WERI-Rb-1 (cell line): Measurements from ENCODE around the gene TRMT61B.
A peak's percentile ranks its signal among the peaks of the same experiment; 100 is the strongest.

Experiments
- DNase-seq: peaks from one replicate; pipeline ENCODE4 v3.0.0-alpha.2; 2020
- H3K27ac ChIP-seq: fragments of 250-450 bp; sonication (Bioruptor Pico); 2 replicates; pipeline ENCODE4 v1.5.1; 2020; ENCODE audit warnings: mild to moderate bottlenecking, moderate library complexity
- H3K27me3 ChIP-seq: fragments of 250-450 bp; sonication (Bioruptor Pico); 2 replicates; pipeline ENCODE4 v1.5.1; 2021; ENCODE audit warnings: mild to moderate bottlenecking, low read depth, moderate library complexity; ENCODE audit not compliant: insufficient read depth, severe bottlenecking
- H3K36me3 ChIP-seq: fragments of 250-450 bp; sonication (Bioruptor Pico); 2 replicates; pipeline ENCODE4 v1.5.1; 2020; ENCODE audit warnings: mild to moderate bottlenecking, moderate library complexity
- H3K4me3 ChIP-seq: 2 replicates; pipeline ENCODE4 v1.5.1; 2011; ENCODE audit warnings: low read depth, mild to moderate bottlenecking, control low read depth, low read length
- H3K9me3 ChIP-seq: fragments of 250-450 bp; sonication (Bioruptor Pico); 2 replicates; pipeline ENCODE4 v1.5.1; 2021; ENCODE audit warnings: mild to moderate bottlenecking, moderate library complexity; ENCODE audit not compliant: severe bottlenecking
- TF ChIP-seq, protein P1 (sequence below): IDR thresholded peaks from 2 replicates; pipeline ENCODE4 v1.5.1; 2011; ENCODE audit warnings: low read depth, mild to moderate bottlenecking, control low read depth, inconsistent platforms, low read length

The TRMT61B gene

DNA sequence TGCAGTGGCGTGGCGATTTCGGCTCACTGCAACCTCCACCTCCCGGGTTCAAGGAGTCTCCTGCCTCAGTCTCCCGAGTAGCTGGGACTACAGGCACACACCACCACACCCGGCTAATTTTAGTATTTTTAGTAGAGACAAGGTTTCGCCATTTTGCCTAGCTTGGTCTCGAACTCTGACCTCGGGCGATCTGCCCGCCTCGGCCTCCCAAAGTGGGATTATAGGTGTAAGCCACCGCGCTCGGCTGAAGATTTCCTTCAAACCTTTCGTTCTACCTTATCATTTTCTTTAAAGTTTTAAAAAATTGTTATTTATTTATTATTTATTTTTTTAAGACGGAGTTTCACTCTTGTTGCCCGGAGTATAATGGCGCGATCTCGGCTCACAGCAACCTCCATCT lies 23.4 kb upstream of the TRMT61B start:
- TF ChIP-seq, protein P1, sequence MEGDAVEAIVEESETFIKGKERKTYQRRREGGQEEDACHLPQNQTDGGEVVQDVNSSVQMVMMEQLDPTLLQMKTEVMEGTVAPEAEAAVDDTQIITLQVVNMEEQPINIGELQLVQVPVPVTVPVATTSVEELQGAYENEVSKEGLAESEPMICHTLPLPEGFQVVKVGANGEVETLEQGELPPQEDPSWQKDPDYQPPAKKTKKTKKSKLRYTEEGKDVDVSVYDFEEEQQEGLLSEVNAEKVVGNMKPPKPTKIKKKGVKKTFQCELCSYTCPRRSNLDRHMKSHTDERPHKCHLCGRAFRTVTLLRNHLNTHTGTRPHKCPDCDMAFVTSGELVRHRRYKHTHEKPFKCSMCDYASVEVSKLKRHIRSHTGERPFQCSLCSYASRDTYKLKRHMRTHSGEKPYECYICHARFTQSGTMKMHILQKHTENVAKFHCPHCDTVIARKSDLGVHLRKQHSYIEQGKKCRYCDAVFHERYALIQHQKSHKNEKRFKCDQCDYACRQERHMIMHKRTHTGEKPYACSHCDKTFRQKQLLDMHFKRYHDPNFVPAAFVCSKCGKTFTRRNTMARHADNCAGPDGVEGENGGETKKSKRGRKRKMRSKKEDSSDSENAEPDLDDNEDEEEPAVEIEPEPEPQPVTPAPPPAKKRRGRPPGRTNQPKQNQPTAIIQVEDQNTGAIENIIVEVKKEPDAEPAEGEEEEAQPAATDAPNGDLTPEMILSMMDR, result no peak
- no peak overlapping the region for H3K4me3 ChIP-seq
- no peaks in the 10 kb centered on the region for H3K9me3 ChIP-seq
- no peak overlapping the region for H3K27ac ChIP-seq
- DNase-seq, result no peak
- H3K27me3 ChIP-seq, result no peaks in the 10 kb centered on the region
- H3K36me3 ChIP-seq, result peaks cover 17% of the 10 kb centered on the region

DNA sequence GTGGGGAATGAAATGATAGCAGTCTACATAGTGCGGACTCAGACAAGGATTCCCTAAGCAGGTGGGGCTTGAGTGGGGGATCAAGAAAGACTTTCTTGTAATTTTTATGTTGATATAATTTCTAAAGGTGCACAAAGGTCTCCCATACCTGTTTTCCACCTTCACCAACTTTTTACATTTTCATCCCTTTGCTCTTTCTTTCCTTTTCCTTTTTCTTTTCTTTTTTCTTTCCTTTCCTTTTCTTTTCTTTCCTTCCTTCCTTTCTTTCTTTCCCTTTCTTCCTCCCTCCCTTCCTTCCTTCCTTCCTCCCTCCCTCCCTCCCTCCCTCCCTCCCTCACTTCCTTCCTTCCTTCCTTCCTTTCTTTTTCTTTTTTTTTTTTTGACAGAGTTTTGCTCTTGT lies 10.1 kb upstream of the TRMT61B start:
- H3K27me3 ChIP-seq, result no peaks in the 10 kb centered on the region
- no peak overlapping the region for H3K27ac ChIP-seq
- no peak for DNase-seq
- TF ChIP-seq, protein P1, result no peak
- no peak overlapping the region for H3K4me3 ChIP-seq
- no peaks in the 10 kb centered on the region for H3K9me3 ChIP-seq
- no peaks in the 10 kb centered on the region for H3K36me3 ChIP-seq

DNA sequence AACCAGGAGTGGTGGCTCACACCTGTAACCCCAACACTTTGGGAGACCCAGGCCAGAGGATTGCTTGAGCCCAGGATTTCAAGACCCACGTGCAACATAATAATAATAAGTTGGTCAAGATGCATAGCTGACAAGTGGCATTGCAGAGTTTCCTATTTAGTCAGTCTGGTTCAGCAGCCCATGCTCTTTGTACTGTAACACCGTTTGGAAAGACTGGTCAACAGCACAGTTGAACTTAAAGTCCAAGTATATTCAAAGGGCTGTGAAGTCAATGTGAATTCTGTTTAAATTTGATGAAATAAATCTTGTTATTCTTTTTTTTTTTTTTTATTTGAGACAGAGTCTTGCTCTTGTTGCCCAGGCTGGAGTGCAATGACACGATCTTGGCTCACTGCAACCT lies 1.5 kb upstream of the TRMT61B start:
- Histone ChIP-seq H3K27me3 (no peaks in the 10 kb centered on the region), H3K4me3 (no peak overlapping the region), H3K27ac (no peak overlapping the region), H3K9me3 (no peaks in the 10 kb centered on the region), H3K36me3 (peaks cover 17% of the 10 kb centered on the region)
- DNase-seq, result no peak
- TF ChIP-seq, protein P1, result no peak

DNA sequence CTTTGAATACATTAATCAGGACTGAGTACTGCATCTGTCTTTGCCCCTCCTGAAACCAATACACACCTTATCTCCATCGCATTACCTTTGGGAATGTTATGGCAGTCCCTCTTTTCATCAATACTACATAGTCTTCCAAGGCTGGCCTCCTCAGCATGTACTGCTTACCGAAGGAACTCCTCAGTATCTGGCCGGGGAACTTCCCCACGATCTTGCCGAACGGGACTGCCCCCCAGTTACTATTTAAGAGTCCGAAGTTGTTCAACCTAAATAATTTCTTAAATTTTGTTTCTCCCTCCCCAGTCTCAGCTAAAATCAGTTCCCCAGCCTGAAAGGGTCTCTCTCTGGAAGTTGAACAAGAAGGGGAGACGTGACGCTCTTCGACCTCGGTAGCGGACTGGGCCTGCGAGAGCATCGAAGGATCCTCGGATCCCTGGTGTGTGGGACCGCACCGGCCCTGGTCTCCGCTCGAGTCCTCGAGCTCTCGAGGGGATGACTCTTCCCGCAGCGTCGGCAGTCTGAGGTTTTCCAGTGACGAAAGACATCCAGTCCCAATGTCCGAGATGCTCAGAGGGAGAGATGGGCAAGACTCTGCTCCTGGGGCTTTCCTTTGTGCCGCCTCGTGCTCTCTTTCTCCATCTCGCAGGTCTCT lies 489 bp downstream of the TRMT61B start:
- TF ChIP-seq, protein P1, result no peak
- Histone ChIP-seq H3K27ac (peak overlapping the region; percentile 87), H3K9me3 (no peaks in the 10 kb centered on the region), H3K36me3 (peaks cover 34% of the 10 kb centered on the region), H3K27me3 (no peaks in the 10 kb centered on the region), H3K4me3 (peak overlapping the region; percentile 91)
- DNase-seq, result no peak

DNA sequence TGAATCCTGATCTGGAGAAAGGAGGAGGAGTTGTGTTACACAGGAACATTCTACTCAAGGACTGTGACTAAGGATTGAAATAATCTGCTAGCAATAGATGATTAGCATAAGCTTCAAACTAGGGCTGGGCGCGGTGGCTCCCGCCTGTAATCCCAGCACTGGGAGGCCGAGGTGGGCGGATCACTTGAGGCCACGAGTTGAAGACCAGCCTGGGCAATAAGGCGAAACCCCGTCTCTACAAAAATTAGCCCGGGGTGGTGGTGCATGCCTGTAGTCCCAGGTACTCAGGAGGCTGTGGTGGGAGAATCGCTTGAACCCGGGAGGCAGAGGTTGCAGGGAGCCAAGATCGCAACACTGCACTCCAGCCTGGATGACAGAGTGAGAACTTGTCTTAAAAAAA lies 1.5 kb downstream of the TRMT61B start:
- H3K27me3 ChIP-seq, result no peaks in the 10 kb centered on the region
- H3K27ac ChIP-seq, result 0 out of 2 replicates have a peak overlapping the region, but pooled peaks have one; percentile 1
- H3K4me3 ChIP-seq, result peak overlapping the region; percentile 91

More for the DNA sequence above, 1.5 kb downstream of the TRMT61B start:
- TF ChIP-seq, protein P1, result no peak
- DNase-seq, result peak; percentile 87
- Histone ChIP-seq H3K9me3 (no peaks in the 10 kb centered on the region), H3K36me3 (peaks cover 44% of the 10 kb centered on the region)
